ENCODE results near the gene GLRX3.
"Not testable (repeated sequence)": the region's sequence is repeated elsewhere in the genome, so short reads cannot be mapped to it uniquely, and the experiment has no call there.

Gene GLRX3

DNA sequence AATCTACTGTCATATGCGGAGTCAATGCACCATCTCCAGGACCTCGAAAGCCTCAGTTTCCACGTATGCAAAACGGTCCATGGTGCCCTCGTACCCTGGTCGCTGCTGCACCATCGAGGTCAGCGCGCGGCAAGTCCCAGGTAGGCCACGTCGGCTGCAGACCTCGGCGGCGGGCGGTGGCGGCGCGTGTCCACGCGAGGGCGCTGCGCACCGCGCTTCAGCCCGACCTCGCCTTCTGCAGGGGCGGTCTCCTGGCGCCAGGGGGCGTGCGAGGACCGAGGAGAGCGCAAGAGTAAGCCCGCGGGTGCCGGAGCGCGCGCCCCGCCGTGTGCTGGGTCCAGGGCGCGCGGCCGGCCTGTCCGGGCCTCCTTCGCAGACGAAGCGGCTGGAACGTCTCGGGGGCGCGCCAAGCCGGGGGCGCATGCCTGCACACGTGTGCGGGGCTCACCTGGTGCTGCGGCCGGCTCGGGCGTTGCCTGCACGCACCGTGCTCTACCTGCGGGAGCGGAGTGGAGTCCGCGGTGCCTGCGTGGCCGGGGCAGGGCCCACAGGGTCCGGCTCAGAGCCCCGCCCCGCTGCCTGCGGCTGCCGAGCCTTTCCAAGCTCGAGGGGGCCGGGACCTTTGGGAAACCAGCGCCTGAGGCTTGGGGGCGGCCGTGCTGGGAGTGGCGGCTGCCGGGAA, 54.0 kb downstream of the GLRX3 start:
- peak; percentile 90 for DNase-seq

DNA sequence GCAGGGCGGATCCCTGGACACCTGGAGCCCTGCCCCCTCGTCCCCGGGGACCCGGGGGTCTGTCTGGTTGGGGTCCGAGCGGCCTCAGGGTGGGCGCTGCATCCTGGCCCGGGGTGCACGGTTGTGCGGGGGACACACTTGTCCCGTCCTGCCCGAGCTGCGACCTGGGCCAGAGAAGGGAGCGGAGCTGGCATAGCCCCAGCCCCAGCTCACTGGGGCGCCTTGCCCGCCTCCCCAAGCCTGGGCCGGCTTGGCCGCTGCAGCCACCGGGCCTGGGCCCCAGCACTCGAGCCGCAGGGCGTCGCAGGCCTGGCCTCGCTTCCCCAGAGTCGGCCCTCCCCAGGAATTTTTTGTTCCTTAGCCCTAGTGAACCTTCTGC, 54.5 kb downstream of the GLRX3 start:
- no peak for DNase-seq

DNA sequence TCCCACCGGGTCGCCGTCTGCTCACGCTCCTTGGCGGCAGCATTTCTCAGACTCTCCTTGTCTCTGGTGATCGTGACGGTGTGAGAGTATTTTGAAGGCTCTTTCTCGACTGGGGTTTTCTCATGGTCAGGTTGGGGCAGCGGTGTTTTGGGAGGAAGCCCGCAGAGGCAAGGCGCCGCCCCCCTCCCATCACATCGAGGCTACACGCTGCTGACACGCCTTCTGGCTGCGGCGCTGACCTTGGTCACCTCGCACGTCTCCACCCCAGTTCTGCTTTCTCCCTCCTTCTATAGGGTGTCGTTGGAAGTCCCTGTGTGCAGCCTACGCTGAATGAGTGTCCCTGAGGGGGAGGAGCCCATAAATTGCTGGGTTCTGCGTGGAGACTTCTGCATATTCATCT, 55.2 kb downstream of the GLRX3 start:
- DNase-seq: no peak

DNA sequence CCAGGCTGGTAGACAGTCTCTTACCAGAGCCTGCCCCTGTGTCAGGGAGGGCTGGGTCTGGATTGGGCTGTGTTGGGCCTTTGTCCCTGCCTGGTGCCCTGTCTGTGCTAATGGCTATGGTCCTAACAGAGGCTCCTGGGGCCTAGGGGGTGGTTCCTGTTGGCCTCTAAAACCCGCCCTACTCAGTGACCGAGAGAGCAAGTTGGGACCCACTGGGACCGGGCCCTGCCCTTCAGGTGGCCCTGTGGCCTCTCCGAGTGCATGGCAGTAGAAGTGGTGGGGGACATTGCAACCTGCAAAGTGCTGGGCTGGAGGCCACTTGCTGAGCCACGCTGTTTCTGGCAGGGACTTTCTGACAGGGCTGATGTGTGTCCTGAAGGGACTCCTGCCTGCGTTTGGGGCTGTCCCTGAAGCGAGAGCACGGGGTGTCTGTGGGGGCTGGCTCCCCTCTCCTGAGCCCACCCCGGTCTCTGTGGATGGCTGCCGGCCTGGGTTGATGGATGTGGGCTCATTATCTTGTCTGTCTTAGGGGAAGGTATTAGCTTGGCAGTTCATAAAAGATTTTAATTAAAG, 56.2 kb downstream of the GLRX3 start:
- DNase-seq: no peak

DNA sequence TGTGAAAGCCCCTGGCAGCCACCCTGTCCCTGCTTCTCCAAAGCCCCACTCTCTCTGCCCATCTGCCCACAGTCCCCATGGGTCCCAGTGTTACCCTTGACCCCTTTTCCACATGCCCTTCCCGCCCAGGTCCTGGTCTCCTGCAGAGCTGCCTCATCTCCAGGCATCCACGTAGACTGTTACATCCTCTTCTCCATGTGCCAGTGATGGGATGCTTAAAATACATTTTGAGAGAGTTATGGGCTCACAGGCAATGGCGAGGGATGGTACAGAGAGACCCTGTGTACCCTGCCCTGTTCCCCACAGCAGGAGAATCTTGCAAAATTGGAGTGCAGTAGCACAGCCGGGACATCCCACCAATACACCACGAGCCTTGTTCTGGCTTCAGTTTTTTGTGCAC, 56.8 kb downstream of the GLRX3 start:
- DNase-seq: no peak

DNA sequence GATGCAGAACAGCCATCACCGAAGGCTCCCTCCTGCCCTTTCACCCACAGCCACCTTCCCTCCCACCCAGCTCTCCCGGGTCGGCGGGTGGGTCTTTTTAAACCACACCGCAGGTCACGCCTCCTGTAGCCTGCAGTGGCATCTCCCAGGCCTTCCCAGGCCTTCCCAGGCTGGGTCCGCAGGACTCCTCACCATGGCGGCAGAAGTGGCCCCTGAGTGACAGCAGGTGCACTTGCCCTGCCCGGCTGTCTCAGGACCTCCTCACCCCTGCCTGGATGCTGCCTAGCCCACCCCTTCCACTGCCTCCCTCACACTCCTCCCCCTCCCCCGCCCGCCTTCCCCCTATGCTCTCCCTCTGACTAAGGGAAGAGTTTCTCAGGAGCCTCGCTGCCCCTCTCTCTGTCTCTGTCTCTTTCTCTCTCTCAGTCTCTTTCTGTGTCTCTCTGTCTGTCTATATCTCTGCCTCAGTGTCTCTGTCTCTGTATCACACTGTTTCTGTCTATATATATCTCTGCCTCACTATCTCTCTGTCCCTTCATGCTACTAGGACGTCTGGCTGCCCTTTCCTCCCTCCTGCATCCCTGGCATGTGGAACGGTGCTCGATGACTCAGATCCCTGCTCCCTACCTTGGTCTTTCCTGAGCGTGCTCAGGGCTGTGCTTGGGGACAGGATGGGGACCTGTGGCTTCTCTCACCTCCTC, 57.5 kb downstream of the GLRX3 start:
- no peak for DNase-seq

DNA sequence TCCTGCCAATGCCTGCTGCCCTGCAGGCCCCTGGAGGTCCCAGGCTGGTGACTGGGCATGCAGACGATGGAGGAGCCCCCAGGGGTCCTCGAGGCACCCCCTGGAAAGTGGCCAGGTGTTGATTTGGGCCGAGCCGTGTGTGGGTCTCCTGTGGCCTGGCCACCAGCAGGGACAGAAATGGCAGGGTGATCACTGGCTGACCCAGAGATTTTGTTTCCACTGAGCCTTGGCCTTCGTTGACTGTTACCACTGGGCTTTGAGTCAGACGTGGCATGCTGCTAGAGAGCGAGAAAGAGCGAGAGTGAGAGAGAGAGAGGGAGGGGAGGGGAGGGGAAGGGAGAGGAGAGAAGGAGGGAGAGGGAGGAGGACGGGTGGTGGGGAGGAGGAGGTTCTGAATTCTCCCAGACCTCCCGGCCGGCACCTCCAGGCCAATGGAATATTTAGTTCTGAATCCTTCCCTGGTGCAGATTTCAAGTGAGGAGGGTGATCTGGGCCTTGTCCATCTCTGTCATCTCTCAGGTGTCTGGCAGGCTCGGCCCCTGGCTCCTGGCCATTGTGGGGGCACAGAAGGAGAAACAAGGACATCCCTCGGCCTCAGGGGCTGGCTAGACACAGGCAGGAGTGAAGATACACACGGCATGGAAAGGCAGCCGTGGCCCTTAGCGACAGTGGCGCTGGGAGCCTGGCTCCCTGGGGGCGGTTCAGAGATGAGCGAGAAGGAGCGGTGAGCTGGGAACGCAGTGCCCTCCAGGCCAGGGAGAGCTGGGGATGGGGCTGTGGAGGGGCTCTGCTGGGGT, 58.2 kb downstream of the GLRX3 start:
- DNase-seq: no peak

DNA sequence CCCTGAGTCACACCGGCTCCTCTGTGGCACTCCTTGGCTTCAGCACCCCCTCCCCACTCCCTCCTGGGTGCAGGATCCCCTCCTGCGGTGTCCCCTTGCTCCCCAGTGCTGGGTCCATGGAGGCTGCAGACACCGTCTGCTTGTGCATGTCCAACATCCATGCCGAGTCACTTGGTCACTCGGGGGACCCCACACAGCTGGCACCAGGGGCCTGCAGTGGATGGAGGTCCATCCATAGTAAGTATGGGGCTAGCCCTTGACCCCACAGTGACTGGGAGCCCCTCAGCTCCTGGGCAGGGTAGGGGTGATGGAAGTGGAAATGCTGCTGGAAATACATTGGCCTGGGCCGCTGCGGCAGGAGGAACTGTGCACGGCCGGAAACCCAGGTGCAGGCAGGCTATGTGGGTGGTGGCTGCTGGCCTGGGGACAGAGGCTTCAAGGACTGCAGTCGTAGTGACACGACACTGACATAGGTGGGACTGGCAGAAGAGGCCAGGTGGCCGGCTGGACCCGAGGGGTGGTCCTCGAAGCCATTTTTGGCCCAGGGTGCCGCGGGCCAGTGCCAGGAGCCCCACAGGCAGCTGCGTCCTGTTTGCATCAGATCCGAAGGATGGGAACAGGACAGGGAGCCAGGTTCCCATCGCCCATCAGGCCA, 58.9 kb downstream of the GLRX3 start:
- DNase-seq: no peak

DNA sequence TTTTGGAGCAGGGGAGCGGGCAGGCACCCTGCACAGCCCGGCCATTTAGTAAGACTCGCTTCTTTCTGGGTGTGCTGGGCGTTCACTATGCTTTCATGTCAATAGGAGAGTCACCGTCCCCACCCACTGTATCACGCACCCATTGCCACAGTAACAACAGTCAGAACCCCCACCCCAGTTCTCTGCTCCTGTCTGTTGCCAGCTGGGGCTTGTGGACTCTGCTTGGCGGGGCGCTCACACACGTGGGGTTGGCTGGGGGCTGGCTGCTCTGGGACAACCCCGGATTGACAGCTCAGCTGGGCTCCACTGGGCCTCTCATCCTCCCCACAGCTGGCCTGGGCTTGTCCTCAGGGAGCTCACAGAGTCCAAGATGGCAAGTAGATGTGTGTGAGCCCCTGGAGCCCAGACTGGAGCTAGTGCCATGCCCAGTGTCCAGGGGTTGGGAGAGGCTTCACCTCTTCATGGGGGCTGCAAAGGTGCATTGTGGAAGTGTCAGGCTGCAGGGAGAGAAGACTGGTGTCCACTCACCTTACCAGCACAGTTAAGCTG, 59.6 kb downstream of the GLRX3 start:
- DNase-seq: no peak

DNA sequence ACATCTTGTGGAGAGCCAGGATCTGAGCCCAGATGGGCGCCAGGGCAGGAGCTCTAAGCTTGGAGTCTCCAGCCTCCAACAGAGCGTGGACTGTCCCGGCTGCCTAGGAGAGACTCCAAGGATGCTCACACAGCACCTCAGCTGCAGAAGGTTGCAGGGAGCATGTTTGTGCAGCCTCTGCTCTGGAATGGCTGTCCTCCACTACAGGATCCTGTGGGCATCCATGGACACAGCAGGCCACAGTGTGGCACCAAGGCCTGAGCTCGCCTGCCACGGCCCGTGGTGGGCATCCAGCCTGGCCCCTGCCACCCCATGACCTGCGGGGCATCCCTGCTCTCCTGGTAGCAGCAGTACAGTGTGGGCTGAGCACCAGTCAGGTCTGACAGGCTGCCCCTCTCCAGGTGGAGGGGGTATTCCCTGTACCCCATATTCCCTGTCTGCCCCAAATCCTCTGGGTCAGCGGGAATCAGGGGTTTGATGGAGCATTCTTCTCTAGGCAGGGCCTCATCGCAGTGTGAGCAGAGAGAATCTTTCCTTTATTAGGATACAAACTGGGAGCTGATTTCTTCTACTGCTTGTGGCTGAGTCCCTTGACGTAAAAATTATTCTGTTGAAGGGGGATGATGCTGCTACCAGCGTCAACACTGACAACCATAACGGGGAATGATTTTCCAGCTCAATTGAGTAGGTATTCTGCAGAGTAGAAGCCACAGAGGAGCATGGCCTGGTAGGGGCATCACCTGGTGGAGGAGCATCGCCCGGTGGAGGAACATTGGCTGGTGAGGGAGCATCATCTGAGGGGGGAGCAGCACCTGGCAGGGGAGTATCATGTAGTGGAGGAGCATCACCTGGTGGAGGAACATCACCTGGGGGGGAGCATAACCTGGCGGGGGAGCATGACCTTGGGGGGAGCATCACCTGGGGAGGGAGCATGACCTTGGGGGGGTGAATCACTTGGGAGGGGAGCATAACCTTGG, 60.6 kb downstream of the GLRX3 start:
- DNase-seq: no peak

DNA sequence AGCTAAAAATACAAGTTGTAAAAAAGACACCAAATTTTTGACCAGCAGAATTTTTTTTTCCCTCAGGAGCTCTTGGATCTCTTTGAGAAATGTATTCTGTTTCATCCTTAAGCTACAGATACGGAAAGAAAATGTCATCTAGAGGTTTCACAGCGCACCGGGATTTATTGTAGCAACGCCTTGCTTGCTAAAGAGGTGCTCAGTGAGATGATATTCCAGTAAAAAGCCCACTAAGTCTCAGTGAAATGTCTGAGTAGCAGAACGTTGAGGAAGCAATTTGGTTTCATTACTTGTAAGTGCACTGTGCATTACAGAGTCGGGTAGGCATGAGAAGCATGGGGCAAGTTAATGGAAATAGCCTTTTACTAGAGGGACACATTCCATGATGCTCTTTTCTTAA, 62.5 kb downstream of the GLRX3 start:
- DNase-seq: no peak

DNA sequence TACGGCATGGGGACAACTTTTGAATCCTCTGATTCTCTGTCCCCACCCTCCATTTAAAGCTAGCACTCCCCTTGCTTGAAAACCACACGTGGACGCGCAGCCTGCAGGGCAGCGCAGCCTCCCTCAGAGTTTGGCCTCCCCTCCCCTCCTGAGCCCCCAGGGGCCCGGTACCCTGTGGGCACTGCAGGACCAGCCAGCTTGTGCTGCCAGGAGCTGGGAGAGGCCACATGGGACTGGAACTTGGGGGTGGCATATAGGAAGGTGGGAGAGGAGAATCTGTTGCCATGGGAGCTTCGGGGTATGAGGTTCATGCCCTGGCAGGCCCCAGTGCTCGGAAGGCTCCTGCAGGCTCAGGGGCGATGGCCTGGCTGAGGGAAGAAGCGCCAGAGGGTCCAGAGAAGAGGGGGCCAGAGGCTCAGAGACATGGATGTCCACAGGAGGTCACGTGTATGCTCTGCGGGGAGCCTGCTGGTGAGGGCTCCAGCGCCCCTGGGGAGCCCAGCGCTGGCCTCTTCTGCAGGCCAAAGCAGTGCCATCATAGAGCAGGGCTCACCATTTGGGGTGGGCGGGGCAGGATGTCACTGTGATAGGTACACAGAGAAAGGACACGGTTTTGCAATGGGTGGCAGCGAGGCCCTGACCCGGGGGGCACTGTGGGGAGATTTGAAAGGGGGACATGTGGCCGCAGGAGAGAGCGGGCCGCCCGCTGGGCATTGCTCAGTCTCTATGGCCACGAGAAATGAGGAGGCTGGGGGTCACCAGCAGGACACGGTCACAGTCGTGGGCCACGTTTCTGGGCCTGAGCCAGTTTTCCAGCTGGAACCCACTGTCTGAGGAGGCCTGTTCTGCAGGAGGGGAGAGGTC, 64.2 kb downstream of the GLRX3 start:
- no peak for DNase-seq

DNA sequence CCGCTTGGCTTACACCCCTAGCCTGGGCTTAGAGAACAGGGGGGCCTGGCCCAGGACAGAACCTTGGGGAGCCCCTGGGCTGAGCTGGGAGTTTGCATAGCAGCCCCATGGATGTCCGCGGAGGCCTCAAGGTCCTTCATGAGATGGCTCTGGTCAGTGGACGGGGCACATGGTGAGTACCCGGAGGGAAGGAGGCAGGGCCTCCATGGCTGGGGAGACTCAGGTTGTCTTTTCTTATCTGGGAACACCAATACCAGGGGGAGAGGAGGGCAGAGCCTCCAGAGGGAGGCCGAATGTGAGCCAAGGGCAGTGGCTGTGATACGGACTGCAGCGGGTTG, 64.8 kb downstream of the GLRX3 start:
- DNase-seq: no peak

DNA sequence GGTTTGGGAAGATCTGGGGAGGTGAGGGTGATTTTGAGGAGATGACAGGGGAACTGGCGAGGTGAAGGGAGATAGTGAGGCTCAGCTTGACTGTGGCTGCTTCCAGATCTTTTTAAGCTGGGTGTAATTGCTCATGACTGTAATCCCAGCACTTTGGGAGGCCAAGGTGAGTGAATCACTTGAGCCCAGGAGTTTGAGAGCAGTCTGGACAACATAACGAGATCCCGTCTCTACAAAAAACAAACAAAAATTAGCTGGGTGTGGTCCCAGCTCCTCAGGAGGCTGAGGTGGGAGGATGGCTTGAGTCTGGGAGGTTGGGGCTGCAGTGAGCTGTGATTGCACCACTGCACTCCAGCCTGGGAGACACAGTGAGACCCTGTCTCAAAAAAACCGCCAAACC, 66.0 kb downstream of the GLRX3 start:
- DNase-seq: not testable (repeated sequence)

DNA sequence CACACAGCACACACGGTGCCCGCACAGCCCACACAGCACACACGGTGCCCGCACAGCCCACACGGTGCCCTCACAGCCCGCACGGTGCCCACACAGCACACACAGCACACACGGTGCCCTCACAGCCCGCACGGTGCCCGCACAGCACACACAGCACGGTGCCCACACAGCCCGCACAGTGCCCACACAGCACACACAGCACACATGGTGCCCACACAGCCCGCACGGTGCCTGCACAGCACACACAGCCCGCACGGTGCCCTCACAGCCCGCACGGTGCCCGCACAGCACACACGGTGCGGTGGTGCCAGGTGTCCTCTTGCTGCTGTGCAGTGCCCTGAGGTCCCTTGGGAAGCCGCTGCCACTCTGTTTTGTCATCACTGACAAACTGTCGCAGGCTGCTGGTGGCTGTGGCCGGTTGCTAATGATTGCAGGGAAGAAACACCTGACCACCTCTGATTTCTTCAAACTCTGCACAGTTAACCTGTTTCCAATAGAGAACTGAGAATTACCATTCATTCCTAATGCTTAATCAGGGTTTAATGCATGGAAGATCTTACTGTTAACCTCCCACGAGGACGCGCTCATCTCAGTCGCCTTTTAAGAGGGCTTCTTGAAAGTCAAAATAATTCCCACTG, 66.9 kb downstream of the GLRX3 start:
- DNase-seq: no peak

DNA sequence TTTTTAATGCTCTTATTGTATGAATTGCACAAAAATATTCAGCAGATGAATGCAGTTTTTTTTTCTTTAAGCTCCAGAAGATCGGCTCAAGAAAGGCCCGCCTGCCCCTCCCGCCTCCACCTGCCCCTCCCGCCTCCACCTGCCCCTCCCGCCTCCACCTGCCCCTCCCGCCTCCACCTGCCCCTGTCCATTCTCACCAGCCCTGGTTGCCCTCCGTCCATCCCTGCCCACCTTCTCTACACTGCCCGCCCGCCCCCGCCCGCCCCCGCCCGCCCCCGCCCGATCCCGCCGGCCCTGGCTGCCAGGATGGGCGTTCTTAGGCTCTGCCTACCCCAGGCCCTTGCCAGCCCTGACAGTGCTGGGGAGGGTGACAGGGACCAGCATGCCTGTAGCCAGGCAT, 67.4 kb downstream of the GLRX3 start:
- DNase-seq: no peak

DNA sequence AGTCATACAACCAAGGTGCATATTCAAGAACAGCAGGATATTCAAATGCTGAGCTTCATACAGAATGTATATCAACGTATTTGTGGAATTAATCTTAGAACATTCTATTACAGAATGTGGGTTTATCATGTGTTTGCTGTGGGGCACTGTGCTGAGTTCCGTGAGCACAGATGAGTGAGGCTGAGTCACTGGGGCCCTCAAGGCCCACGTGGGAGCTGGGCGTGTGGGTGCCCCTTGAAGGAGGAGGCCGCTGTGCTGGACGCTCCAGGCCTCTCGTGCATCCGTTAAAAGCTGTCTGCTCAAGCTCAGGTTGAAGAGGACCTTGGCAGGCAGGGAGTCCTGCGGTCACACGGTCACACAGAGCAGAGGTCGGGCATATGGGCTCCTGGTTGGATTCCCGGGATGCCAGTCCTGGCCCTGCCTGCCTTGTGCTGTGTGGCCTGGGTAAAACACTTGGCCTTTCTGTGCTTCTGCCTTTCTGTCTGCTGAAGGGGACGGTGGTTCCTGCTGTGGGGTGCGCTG, 70.1 kb downstream of the GLRX3 start:
- no peak for DNase-seq

DNA sequence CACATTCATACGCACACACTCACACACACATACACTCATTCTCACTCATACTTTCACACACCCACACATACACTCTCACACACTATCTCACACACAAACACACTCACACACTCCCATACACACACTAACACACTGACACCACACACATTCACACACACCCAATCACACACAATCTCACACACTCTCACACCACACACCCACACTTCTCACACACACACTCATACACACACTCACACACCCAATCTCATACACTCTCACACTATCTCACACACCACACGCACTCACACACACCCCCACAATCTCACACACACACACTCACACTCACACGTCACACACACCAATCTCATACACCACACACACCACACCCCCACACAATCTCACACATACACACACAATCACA, 71.0 kb downstream of the GLRX3 start:
- DNase-seq: no peak

DNA sequence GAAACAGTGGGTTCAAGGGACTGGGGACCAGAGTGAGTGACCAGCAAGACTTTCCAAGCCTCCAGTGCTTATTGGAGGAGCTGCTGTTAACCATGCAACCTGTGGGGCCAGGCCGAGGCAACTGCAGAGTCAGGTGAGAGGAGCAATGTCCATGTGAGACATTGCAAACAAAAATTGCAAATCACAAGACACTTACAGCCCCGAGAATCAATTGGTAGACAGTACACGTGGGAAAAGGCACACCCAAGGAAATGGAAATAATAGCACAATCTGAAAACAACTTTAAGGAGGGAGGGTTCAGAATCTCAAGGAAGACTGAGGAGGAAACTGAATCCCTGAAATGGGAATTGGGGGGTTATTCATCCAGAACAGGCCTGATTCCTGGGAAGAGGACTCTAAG, 72.6 kb downstream of the GLRX3 start:
- DNase-seq: no peak

DNA sequence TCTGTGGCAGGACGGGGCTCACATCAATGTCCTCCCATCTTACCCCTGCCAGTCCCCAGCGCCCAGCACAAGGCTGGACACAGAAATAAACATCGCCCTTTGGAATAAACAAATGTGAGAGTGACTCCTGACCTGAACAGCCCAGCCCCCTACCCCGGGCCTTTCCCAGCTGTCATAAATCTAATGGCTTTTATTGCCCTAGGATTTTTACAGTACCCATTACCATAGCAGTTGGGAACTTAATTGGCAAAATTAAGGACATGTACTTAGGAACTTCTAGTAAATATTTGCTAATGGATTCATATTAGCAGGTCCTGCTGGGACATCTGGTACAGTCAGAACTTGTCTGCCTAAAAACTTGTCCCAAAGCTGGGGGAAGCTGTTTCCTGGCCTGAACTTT, 76.6 kb downstream of the GLRX3 start:
- DNase-seq: no peak
